ENCODE results near the gene EOLA1.
"Not testable (repeated sequence)": the region's sequence is repeated elsewhere in the genome, so short reads cannot be mapped to it uniquely, and the experiment has no call there.

The EOLA1 gene

DNA sequence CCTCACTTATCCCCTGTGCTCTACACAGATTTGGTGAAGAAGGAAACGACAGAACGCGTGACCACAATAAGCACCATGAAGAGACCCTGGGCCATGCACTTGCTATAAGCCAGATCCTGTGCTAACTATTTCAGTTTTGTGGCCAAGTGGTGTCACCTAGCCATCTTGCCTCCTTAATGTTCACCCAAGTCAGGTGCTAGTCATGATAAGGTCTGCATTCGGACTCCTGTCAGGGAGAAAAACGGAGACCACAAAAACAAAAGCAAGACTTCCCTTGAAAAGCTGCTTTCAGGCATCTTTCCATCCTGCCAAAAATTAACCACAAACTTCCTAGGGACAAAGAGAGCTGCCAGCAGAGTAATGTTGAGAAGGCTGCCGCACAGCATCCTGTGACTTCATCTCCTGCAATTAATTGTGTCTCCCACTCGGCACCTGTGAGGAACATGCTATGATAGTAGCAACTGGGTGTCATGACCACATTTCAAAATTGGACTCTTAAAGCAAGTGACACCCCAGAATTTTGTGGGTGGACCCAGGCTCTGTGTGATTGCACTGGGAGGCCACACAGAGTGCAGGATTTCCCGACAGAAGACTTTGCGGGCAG is 26.9 kb upstream of the EOLA1 start:
- no peak for DNase-seq (ENCODE audit: low read depth)

GRCh38 chrX:149515954-149516602 is 24.7 kb upstream of the EOLA1 start:
- no peak for DNase-seq (ENCODE audit: low read depth)

GRCh38 chrX:149516604-149517003 is 24.2 kb upstream of the EOLA1 start:
- no peak for DNase-seq (ENCODE audit: low read depth)

DNA sequence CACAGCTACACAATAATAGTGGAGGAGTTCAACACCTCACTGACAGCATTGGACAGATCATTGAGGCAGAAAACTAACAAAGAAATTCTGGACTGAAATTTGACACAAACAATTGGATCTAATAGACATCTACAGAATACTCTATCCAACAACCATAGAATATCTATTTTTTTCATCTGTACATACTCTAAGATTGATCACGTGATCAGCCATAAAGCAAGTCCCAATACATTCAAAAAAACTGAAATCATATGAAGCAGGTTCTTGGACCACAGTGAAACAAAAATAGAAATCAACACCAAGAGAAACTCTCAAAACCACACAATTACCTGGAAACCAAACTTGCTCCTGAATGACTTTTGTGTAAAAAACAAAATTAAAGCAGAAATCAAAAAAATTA is 23.5 kb upstream of the EOLA1 start:
- DNase-seq (ENCODE audit: low read depth) = no peak

- no peak for DNase-seq (ENCODE audit: low read depth)
Observed at GRCh38 chrX:149518236-149518635, 22.6 kb upstream of the EOLA1 start.

GRCh38 chrX:149520636-149521277 is 20.1 kb upstream of the EOLA1 start:
- not testable (repeated sequence) for DNase-seq (ENCODE audit: low read depth)

GRCh38 chrX:149521438-149521837 is 19.4 kb upstream of the EOLA1 start:
- no peak for DNase-seq (ENCODE audit: low read depth)

- no peak for DNase-seq (ENCODE audit: low read depth)
Observed at GRCh38 chrX:149522916-149523315, 17.9 kb upstream of the EOLA1 start.

- DNase-seq (ENCODE audit: low read depth) = peak; percentile 52
Observed at GRCh38 chrX:149525389-149525788, 15.4 kb upstream of the EOLA1 start.

- not testable (repeated sequence) for DNase-seq (ENCODE audit: low read depth)
Observed at GRCh38 chrX:149525903-149526302, 14.9 kb upstream of the EOLA1 start.

DNA sequence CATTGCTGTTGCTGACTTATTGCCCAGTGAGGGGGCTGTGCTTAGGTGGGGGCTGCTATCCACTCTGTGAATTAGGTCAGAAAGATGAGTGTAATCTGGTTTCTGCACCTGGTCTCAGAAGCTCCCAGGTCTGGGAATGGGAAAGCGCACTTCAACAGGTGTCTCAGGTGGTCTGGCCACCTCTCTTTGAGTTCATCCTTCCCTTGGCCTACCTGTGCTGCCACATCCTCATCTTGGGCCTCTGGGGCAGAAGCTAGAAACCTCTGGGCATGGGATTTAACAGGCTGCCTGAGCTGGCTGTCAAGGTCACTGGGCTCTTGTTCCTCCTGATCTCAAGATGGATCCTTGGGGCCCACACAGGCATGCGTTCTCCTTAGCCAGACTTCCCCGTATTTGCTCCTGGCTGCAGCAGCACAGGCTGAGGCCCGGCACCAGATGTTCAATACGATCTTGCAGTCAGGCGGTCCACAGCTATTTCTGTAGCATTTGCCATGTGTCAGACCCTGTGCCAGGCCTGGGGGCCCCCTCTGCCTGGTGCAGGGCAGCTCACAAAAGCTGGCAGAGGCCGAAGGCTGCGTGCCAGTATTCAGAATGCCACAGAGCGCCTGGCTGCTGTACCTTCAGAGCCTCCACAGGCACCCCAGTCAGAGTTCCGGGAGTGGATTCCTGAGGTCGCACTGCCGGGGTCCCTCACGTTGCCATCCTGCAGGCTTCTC is 14.3 kb upstream of the EOLA1 start:
- DNase-seq (ENCODE audit: low read depth) = not testable (repeated sequence)

DNA sequence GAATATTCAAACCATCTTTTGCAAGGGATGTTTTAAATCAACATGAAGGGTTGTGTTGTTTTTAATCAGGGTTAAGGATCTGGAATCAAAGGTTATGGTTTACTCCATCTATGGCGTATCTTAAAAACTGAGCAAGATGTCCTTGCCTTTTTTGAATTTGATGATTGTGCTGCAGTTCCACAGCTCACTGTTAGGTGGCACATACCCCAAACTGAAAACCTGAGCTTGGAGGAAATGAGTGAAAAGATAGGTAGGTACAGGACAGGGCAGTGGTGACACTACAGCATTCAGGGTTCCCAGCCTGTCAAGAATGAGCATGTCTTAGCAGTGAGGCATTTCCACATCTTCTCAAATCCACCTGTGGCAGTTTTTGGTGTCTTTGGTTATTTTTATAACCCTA is 13.1 kb upstream of the EOLA1 start:
- no peak for DNase-seq (ENCODE audit: low read depth)

DNA sequence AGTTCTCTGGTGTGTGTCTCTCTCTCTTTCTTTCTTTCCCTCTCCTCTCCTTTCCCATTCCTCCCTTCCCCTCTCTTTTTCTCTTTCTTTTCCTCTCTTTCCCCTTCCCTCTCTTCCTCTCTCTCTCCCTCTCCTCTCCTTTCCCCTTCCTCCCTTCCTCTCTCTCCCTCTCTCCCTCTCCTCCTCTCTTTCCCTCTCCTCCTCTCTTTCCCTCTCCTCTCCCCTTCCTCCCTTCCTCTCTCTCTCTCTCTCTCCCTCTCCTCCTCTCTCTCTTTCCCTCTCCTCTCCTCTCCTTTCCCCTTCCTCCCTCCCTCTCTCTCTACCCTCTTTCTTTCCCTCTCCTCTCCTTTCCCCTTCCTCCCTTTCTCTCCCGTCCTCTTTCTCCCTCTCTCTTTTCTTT is 12.4 kb upstream of the EOLA1 start:
- no peak for DNase-seq (ENCODE audit: low read depth)

DNA sequence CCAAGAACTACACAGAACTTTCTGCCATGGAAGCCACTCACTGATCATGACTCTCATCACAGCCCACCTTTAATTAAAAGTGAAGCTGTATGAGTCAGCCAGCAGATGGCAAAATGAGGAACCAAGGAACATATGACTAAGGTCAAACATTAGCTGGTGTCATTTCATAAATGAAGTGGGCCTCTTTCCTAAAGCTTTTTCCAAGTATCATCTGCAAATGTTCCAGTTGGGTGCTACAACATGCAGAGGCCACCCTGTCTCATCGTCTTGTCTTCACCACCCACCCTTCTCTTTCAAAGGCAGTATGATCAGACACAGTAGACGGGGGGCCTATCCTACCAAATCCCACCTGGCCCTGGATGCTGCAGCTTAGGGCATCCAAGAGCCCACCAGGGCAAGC is 9.2 kb upstream of the EOLA1 start:
- DNase-seq (ENCODE audit: low read depth) = no peak

GRCh38 chrX:149532868-149533267 is 7.9 kb upstream of the EOLA1 start:
- not testable (repeated sequence) for DNase-seq (ENCODE audit: low read depth)

- DNase-seq (ENCODE audit: low read depth) = not testable (repeated sequence)
Observed at GRCh38 chrX:149533999-149534398, 6.8 kb upstream of the EOLA1 start.

DNA sequence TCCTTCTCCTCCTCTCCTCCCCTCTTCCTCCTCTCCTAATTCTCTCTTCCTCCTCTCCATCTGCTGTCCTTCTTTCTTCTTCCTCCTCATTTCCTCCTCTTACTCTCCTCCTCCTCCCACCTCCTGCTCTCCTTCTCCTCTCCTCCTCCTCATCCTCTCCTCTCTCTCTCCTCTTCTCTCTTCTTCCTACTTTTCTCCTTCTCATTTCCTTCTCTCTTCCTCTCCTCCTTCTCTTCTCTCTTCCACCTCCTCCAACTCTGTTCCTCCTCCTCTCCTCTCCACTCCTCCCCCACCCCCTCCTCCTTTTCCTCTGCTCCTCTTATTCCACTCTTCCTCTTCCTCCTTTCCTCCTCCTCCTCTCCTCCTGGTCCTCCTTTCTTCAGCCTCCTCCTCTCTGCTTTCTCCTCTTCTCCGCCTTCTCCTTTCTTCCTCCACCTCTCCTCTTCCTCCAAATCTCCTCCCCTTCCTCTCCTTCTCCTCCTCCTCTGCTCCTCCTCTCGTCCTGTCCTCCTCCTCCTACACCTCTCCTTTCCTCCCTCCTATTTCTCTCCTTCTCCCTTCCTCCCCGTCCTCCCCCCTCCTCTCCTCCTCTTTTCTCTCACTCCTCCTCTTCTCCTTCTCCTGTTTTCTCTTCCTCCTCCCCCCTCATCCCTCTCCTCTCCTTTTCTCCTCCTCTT is 5.7 kb upstream of the EOLA1 start:
- not testable (repeated sequence) for DNase-seq (ENCODE audit: low read depth)

DNA sequence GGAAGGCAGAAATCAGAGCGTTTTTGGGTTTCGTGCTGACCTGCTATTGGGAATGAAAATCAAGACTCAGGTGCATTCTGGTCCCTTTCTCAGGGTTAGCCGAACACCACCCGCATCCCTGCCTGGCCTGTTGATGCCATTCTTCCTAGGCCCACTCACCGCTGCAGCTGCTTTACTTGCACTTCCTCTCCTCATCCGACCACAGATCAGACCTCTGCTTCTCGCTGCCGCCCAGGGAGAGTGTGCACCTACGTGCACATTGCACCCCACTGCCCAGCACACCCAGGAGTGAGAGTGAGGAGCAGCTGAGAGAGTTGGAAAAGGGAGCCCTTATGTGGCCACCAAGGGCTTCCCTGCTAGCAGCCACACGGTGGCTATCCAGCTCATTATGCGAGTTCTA is 3.3 kb upstream of the EOLA1 start:
- not testable (repeated sequence) for DNase-seq (ENCODE audit: low read depth)

DNA sequence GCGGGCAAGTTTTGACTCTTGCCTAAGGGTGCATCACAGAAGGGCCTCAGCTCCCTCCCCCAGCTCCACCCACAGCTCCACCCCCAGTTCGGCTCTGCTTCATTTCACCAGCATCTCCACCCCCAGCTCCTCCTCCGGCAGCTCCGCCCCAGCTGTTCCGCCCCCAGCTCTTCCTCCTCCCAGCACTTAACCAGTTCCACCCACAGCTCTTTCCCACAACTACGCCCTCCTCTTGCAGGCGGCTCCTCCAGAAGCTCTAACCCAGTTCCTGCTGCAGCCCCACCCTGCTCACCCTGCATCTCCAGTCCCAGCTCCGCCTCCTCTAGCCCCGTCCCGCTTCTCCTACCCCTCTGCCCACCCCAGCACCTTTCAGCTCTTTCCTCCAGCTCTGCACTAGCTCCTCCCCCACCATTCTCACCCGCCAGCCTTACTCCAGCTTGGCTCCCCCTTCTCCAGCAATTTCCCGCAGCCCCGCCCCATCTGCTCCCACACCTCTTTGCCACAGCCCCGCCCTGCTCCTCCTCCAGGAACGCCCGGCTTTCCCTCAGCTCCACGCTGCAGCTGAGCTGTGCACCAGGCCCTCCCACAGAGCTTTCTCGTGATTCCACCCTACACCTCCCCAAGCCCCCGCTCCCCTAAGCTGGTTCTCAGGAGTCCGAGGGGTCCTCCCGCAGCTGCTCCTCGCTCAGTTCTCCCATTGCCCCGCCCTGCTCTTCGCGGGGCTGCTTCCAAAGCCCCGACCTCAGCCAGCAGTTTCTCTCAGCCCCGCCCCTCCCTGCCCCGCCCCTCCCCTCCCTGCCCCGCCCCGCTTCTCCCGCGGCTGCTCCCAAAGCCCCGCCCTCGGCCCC is 1.3 kb upstream of the EOLA1 start:
- DNase-seq (ENCODE audit: low read depth) = peak; percentile 71

DNA sequence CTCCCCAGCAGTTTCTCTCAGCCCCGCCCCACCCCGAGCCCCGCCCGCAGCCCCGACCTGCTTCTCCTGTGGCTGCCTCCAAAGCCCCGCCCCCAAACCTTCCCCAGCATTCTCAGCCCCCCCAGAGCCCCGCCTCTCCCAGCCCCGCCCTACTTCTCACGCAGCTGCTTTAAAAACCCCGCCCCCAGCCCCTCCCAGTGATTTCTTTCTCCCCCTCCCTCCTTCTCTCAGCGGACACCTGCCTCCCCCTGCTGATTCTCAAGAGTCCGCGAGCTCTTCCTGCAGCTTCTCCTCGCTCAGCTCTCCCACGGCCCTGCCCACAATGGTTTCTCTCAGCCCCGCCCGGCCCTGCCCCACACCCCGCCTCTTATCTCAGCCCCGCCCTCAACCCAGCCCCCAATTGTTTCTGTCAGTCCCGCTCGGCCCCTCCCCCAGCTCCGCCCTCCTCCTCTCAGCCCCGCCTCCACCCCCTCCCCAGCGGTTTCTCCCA is 636 bp upstream of the EOLA1 start:
- DNase-seq (ENCODE audit: low read depth) = peak; percentile 78

GRCh38 chrX:149541521-149542047 is 772 bp downstream of the EOLA1 start:
- no peak for DNase-seq (ENCODE audit: low read depth)

Measured in activated T-helper 1 cell treated with Interleukin-2 at 50 U/mL for 16 hours (primary cell).